ENCODE data around the gene EWSR1.
"Not testable (repeated sequence)": the region's sequence is repeated elsewhere in the genome, so short reads cannot be mapped to it uniquely, and the experiment has no call there.

Gene EWSR1

DNA sequence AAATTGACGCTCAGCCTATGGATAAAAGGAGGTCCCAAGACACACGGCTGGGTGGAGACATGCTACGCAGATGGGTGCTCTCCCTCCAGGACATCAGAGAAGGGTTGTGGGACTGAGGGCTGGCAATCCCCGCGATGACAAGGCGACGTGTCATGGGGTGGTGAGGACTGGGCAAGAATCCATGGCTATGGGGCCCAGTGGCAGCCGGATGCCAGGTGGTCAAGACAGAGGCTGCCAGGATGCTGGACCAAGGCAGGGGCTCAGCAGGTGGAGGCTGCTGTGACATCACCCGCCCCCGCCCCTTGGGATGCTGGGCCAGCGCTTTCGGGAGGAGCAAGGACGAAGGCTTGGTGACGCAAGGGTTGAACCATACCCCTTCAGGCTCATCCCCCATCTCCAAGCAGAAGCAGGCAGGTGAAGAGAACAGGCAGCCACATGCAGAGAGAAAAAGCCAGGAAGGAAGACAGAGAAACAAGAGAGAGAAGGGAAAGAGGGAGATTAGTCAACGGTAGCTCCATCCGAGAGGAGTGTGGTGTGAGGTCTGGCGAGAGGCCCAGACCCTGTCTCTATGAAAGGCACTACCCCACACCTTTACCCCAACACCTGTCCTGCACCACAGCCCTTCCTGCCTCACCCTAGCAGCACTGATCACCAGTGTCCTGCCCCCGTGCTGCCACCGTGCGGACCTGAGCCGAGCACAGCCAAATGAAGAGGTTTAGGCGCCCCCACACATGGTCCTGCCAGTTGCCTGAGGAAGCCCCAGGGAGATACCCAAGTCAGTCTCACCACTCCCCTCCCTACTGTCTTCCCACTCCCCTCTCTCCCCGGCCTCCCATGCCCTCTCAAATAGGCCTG is 71.5 kb downstream of the EWSR1 start:
- DNase-seq: no peak

DNA sequence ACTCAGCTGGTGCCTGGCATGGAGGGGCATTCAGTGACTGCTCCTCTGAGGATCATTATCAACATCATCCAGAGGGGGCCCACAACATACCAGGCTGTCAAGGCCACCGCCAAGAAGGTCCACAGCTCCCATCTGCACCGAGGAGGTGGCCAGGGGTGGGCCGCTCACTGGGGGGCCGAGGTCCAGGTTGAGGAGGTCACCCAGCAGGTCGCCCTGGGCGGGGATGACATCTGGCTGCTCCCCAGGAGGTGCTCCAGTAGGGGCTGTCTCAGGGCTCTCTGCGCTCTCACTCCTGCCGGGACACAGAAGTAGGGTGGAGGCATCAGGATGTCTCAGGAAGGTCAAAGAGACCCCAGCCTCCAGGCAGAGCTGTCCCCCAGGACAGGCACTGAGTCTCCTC is 72.5 kb downstream of the EWSR1 start:
- no peak for DNase-seq

DNA sequence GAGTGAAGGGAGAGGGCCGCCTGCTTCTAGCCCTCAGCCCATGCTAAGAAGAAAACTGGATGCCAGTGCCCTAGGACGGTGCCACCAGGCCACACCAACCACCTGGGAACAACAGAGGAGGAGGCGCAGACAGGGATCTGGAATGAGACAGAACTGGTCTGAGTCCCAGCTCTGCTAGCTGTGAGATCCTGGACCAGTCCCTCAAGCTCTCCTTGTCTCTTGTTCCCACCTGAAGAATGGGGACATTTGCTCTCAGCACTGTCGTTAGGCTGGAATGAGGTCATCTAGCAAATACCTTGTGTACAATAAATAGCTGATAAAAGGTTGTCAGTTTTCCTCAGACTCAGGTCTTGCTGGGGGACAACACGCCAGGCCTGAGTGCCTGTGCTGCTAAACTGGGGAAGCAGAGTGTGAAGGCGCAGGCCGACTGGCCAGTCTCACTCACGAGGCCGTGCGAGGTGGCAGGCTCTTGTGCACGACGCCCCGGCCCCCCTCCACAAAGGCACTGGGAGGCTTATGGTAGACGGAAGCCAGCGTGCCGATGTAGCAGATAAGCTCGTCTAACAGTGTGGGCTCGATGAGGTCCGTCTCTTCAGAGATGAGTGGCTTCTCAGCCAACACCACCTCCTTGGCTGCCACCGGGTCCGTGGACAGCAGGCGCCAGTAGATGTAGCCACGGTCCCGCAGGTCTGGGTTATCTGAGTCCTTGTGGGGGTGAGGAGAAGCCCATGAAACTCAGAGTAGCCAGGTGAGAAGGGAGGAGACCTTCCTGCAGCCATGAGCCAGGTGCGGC is 73.2 kb downstream of the EWSR1 start:
- no peak for DNase-seq

DNA sequence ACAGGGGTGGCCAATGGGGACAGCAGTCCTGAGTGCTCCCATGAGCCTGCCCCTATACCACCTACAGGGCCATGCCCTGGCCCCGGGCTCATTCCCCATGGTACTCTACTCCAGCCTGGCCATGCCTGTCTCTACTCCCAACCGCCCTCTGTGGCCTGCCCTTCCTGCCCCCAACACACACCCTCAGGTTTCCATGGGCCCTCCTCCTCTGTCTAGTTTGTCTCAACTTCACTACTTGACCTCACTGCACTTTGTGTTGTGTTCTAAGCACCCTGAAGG is 73.7 kb downstream of the EWSR1 start:
- DNase-seq: no peak

DNA sequence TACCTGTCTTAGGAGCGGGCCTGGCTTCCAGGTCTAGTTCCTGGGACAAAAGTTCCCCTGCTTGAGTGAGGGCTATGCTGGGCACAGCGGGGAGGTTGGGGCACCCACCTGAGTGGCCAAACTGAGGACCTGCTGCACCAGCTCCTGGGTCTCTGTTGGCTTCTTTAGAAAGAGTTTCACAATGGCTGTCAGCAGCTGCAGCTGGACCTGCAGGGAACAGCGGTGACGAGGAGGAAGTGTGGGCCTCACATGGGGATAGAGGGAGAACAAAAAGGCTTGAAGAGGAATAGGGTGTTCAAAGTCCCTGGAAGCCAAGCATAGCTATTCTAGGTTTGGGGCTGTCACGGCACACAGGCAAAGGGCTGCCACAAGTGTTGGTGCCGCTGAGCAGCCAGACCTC is 74.1 kb downstream of the EWSR1 start:
- DNase-seq: no peak

DNA sequence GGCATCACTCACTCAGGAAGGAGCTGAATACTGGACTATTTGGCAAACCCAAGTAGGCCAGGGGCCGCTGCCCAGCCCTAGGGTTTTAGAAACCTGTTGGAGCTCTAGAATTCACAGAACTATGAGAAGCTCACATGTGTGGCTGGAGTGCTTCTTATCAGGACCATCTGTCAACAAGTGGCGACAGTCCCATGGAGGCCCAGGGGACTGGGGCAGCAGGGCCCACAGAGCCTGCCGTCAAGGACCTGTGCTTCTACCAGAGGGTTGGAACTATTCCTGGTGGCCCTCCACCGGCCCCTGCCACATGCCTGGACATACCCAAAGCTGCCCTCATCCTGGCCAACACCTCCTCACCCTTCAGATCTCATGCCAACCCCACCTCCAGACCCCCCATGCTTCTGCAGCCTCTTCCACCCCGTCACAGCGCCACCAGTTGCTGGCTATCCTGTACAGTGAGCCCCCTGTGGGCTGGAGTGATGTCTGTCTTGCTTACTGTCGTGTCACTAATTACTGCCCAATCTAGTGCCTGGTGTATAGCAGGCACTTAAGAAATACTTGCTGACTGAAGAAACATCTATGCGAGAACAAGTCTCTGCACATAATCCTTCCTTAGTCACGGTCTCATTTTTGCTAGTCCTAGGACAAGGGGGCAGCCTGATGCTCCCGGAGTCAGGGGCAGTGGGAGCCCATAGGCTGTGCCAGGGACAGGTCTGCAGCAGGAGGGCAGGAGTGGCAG is 74.7 kb downstream of the EWSR1 start:
- DNase-seq: no peak

DNA sequence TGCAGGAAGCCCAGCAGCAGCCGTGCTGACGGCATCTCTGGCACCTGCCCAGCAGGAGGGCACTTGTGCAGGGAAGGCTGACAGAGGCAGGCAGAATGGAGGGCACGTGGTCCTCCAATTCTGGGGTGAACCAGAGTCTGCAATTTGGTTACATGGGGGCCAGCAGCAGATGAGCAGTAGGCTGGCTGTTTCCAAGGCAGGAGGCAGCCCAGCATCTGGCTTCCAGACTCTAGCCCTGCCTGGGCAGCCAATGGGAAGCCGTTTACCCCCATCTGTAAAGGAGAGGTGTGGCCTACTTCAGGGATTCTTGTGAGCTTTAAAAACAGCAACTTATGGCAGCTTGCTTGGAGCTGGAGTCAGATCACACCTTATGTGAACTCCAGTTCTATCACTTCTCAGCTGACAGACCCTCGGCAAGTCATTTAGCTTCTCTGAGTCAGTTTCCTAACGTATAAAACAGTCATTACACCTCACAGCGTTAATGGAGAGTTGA is 75.3 kb downstream of the EWSR1 start:
- no peak for DNase-seq

DNA sequence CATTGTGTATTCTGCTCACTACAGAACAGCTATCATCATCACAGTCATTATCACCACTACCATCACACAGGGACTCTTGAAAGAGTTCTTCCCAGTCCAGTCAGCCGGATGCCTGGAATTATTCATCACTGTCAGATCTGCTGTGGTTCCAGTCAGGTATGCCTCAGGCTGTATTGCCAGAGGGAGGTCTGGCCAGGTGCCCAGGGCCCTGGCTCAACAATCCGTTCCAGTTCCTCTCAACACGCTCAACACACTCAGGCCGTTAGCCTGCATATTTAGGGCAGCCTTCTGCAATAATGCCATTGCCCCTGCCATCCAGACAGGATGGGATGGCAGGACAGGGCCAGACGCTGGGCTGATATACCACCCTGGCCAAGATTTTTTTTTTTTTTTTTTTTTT is 76.1 kb downstream of the EWSR1 start:
- DNase-seq: no peak

DNA sequence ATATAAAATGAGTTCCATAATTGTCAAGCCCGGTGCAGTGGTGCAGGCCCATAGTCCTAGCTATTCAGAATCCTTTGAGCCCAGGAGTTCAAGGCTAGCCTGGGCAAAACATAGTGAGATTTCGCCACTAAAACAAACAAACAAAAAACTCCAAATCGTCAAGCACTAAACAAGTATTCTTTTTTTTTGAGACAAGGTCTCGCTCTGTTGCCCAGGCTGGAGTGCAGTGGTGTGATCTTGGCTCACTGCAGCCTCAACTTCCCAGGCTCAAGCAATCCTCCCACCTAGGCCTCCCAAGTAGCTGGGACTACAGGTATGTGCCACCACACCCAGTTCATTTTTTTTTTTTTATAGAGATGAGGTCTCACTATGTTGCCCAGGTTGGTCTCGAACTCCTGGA is 76.8 kb downstream of the EWSR1 start:
- not testable (repeated sequence) for DNase-seq

DNA sequence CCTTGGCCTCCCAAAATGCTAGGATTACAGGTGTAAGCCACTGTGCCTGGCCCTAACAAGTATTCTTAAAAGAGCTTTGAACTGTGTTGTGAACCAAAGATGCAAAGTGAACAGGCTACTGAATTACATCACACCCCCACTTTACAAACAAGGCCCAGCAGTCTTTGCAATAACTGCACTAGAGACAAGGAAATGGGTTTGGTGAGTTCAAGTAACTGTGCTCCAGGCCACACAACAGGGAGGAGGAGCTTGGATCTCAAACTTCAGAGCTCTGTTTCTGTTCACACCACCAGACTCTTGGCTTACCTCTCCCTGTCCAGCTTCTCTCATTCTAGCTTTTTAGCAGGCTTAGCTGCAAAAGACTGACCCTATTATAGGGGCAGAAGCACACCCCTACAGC is 77.9 kb downstream of the EWSR1 start:
- DNase-seq: no peak

DNA sequence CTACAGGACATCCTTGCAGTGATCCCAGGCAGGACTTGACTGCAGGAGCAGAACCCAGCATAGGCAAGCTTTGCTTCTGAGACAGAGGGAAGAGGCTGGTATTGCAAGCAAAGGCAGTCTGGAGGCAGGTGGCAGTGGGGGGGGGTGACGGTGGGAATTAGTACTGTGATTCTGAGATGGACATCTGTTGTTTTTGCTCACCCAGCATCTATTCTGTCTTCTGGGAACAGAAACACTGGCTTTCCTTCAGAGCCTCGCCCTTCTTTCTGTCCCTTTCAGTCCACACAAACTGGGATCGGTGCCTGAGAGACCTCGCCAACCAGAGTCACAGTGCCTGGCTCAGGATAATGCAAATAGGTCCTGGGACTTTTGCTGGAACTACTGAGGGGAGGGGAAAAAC is 78.6 kb downstream of the EWSR1 start:
- DNase-seq: no peak

DNA sequence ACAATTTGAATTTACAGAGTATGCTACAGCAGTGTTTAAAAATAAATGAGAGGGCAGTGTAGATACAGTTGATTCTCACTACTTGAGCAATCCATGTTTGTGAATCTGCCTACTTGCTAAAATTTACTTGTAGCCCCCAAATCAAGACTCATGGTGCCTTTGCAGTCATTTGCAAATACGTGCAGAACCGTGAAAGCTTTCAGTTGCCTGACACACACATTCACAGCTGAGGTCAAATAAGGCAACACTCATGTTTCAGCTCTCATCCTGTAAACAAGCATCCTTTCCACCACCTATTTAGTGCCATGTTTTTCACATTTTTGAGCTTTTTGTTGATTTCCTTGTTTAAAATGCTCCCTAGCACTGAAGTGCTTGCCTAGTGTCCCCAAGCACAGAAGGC is 80.0 kb downstream of the EWSR1 start:
- no peak for DNase-seq

DNA sequence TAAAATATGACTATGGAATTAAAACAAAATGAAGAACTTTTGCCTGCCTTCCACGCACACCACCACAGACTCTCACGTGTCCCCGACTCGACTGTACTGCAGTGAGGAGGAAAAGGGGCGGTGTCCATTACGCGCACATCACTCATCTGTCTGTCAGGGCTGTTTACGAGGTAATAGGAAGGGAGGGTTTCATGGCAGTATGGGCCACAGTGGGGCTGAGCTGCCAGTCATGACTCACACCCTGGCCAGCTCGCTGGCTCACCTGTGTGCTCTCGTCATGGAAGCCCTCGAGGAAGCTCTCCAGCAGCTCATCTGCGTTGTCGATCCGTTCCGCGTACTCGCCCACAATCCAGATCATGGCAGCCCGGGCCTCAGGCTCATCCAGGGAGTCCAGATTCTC is 80.9 kb downstream of the EWSR1 start:
- no peak for DNase-seq

All from activated naive CD4-positive, alpha-beta T cell (primary cell).